CD14-positive monocyte (primary cell): ENCODE measurements around the gene SLC9A8. TPM values are rescaled to one million over a fixed set of nuclear protein-coding genes. Genes with fewer than 3 reads are reported as not detected.

Experiments used
- DNase-seq, 3 donors: peaks; one replicate each; pipeline ENCODE4 v3.0.0-alpha.2; 2011 to 2022
- H2AFZ ChIP-seq: 2 replicates; pipeline ENCODE4 v1.6.0; 2012; ENCODE audit warnings: mild to moderate bottlenecking, low read depth, low read length, inconsistent platforms; ENCODE audit not compliant: insufficient read depth, poor library complexity, severe bottlenecking
- H3K27ac ChIP-seq, 2 donors: 1 replicate in 1 of 2; 2 replicates in 1 of 2; pipeline ENCODE4 v1.5.1; 2012 to 2013; ENCODE audit warnings: low read length in 2 of 2, control low read depth in 1 of 2, inconsistent platforms in 1 of 2, low read depth in 1 of 2, mild to moderate bottlenecking in 1 of 2
- H3K27me3 ChIP-seq, 2 donors: one replicate each; pipeline versions ENCODE4 v1.6.0 to v1.6.1; 2011 to 2013; ENCODE audit warnings: low read length in 2 of 2; ENCODE audit not compliant: control insufficient read depth in 2 of 2, insufficient read depth in 2 of 2
- H3K36me3 ChIP-seq, 2 donors: replicated peaks in 1 of 2; 1 replicate in 1 of 2; 2 replicates in 1 of 2; pipeline versions ENCODE4 v1.5.1 to v1.6.1; 2012 to 2013; ENCODE audit warnings: low read length in 2 of 2, control low read depth in 1 of 2, inconsistent platforms in 1 of 2, mild to moderate bottlenecking in 1 of 2; ENCODE audit not compliant: insufficient read depth in 2 of 2, control insufficient read depth in 1 of 2
- H3K4me1 ChIP-seq, 2 donors: 1 replicate in 1 of 2; 2 replicates in 1 of 2; pipeline versions ENCODE4 v1.5.1 to v1.6.1; 2012 to 2013; ENCODE audit warnings: low read length in 2 of 2, control low read depth in 1 of 2, inconsistent platforms in 1 of 2, mild to moderate bottlenecking in 1 of 2, moderate library complexity in 1 of 2; ENCODE audit not compliant: insufficient read depth in 2 of 2, control insufficient read depth in 1 of 2
- H3K4me2 ChIP-seq: replicated peaks from 2 replicates; pipeline ENCODE3; 2012; ENCODE audit warnings: low read length, moderate library complexity, mild to moderate bottlenecking; ENCODE audit not compliant: poor library complexity, severe bottlenecking; ENCODE audit errors: extremely low read depth
- H3K4me3 ChIP-seq, 3 experiments: fragments of 200-600 bp in 1 of 3; sonication (generic) in 1 of 3; replicated peaks in 1 of 3; 1 replicate in 2 of 3; 2 replicates in 1 of 3; pipeline ENCODE4 v1.5.1; 2011 to 2013; ENCODE audit warnings: low read length in 3 of 3, mild to moderate bottlenecking in 3 of 3, control low read depth in 2 of 3, low read depth in 2 of 3, inconsistent platforms in 1 of 3, moderate library complexity in 1 of 3
- H3K79me2 ChIP-seq: 2 replicates; pipeline ENCODE4 v1.6.0; 2012; ENCODE audit warnings: mild to moderate bottlenecking, control low read depth, inconsistent platforms, low read length, moderate library complexity; ENCODE audit not compliant: insufficient read depth
- H3K9ac ChIP-seq: 2 replicates; pipeline ENCODE4 v1.6.0; 2017; ENCODE audit warnings: low read length, mild to moderate bottlenecking; ENCODE audit not compliant: insufficient read depth, poor library complexity, severe bottlenecking
- H3K9me3 ChIP-seq, 2 donors: replicated peaks in 1 of 2; 1 replicate in 1 of 2; 2 replicates in 1 of 2; pipeline versions ENCODE4 v1.5.1 to v1.6.1; 2012 to 2013; ENCODE audit warnings: low read length in 2 of 2, control low read depth in 1 of 2; ENCODE audit not compliant: control insufficient read depth in 1 of 2, insufficient read depth in 1 of 2
- H4K20me1 ChIP-seq: 2 replicates; pipeline ENCODE4 v1.6.0; 2012; ENCODE audit warnings: mild to moderate bottlenecking, low read length, control low read depth, moderate library complexity; ENCODE audit not compliant: insufficient read depth
- H3K27ac Mint-ChIP-seq, 7 donors: one replicate each; pipeline ENCODE4 v1.8.0; 2020; ENCODE audit warnings: mild to moderate bottlenecking in 7 of 7, mixed read lengths in 7 of 7, moderate library complexity in 6 of 7, inconsistent platforms in 2 of 7
- H3K27me3 Mint-ChIP-seq, 3 donors: one replicate each; pipeline ENCODE4 v1.8.0; 2021 to 2022; ENCODE audit warnings: low read depth in 3 of 3, mild to moderate bottlenecking in 3 of 3, mixed read lengths in 3 of 3, moderate library complexity in 3 of 3, inconsistent platforms in 1 of 3
- H3K36me3 Mint-ChIP-seq, 2 donors: one replicate each; pipeline ENCODE4 v1.8.0; 2020; ENCODE audit warnings: mixed read lengths in 2 of 2, inconsistent platforms in 1 of 2, mild to moderate bottlenecking in 1 of 2
- H3K4me1 Mint-ChIP-seq: one replicate; pipeline ENCODE4 v1.8.0; 2020; ENCODE audit warnings: mild to moderate bottlenecking, mixed read lengths
- H3K4me3 Mint-ChIP-seq, 2 donors: one replicate each; pipeline ENCODE4 v1.8.0; 2020; ENCODE audit warnings: mild to moderate bottlenecking in 2 of 2, mixed read lengths in 2 of 2, moderate library complexity in 1 of 2
- H3K9me3 Mint-ChIP-seq, 7 donors: one replicate each; pipeline ENCODE4 v1.8.0; 2020 to 2022; ENCODE audit warnings: mixed read lengths in 7 of 7, mild to moderate bottlenecking in 6 of 7, moderate library complexity in 6 of 7, inconsistent platforms in 2 of 7
- CTCF ChIP-seq: fragments of 200-600 bp; IDR thresholded peaks from one replicate; pipeline ENCODE4 v1.8.0; 2022; ENCODE audit warnings: antibody characterized with exemption, mild to moderate bottlenecking
- WGBS: methylation state at CpG from one replicate; pipeline ENCODE4 v1.1.5; 2013; ENCODE audit warnings: missing lambda C conversion rate; ENCODE audit not compliant: insufficient coverage; 5-methylcytosine and 5-hydroxymethylcytosine counted together
- intact Hi-C, 2 donors: fragments of 100-400 bp; cut with micrococcal nuclease; formaldehyde crosslinking; loops; one replicate each; pipeline versions ENCODE4 v1.15.0 to v1.15.1; 2023
- polyA plus RNA-seq, 3 donors: library from polyadenylated mRNA; depleted of rRNA in 1 of 3; unstranded in 2 of 3; stranded (reverse) in 1 of 3; fragments of 300-500 nt in 2 of 3; fragments of >200 nt in 1 of 3; fragmentation: Illumina TruSeq in 2 of 3; gene quantifications; 1 replicate in 2 of 3; 2 replicates in 1 of 3; pipeline ENCODE4 v1.2.3, GENCODE V29; 2012 to 2021

The SLC9A8 gene
- polyA plus RNA-seq, 3 donors = 3.0 to 14.6 (median 3.3) TPM

GRCh38 chr20:49937027-49937929, 124.7 kb downstream of the SLC9A8 start:
- Mint-ChIP-seq H3K4me1 (peaks cover 51% of the 10 kb centered on the region), H3K27me3 (peaks cover 0 to 2% (median 0%) of the 10 kb centered on the region in 3 donors), H3K9me3 (peaks cover 0 to 5% (median 0%) of the 10 kb centered on the region in 7 donors), H3K36me3 (peaks cover 25 to 31% of the 10 kb centered on the region in 2 donors), H3K4me3 (peak overlapping the region; percentile 94 to 98), H3K27ac (peak overlapping the region; percentile 95 to 98 (median 97))
- intact Hi-C loops = loop anchor here in 1 of 2 donors (2.0 kb wide), 1 partner anchor 22 kb away; the partner anchor contains the start of gene SPATA2
- Histone ChIP-seq H4K20me1 (peaks cover 57% of the 10 kb centered on the region), H2AFZ (peak overlapping the region; percentile 88), H3K4me2 (peak overlapping the region; percentile 91), H3K9me3 (no peaks in the 10 kb centered on the region), H3K27ac (peak overlapping the region; percentile 90 to 97), H3K4me3 (peak overlapping the region; percentile 82 to 93 (median 93)), H3K79me2 (peaks cover 64% of the 10 kb centered on the region), H3K4me1 (peaks cover 45 to 51% of the 10 kb centered on the region in 2 donors), H3K36me3 (peaks cover 17 to 35% of the 10 kb centered on the region in 2 donors), H3K9ac (peak overlapping the region; percentile 95), H3K27me3 (no peaks in the 10 kb centered on the region)
- TF ChIP-seq CTCF = no peak
- 13% methylated on average over 12 of the region's 12 CpGs for WGBS
- DNase-seq = peak in 2 of 3 donors; percentile 26 to 35
